22Rv1 (cell line): Measurements from ENCODE around the gene ZNF341.

Source experiments
- ZFX ChIP-seq: fragments of 450-650 bp; IDR thresholded peaks from 2 replicates; pipeline ENCODE4 v1.6.1; 2017; ENCODE audit warnings: antibody characterized with exemption, borderline replicate concordance
- TF ChIP-seq, protein P1 (sequence below): fragments of 450-650 bp; IDR thresholded peaks from 2 replicates; pipeline ENCODE4 v1.5.1; 2017; ENCODE audit warnings: mild to moderate bottlenecking

DNA sequence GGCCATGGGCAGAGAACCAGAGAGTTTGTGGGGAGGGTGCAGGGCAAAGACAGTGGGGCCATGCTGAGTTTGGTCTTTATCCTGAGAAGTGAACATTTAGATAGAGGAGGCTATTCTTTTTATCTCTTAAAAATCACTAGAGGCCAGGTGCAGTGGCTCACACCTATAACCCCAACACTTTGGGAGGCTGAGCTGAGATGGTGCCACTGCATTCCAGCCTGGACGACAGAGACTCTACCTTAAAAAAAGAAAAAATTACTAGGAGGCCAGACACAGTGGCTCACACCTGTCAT, 20.4 kb upstream of the ZNF341 start:
- TF ChIP-seq, protein P1, sequence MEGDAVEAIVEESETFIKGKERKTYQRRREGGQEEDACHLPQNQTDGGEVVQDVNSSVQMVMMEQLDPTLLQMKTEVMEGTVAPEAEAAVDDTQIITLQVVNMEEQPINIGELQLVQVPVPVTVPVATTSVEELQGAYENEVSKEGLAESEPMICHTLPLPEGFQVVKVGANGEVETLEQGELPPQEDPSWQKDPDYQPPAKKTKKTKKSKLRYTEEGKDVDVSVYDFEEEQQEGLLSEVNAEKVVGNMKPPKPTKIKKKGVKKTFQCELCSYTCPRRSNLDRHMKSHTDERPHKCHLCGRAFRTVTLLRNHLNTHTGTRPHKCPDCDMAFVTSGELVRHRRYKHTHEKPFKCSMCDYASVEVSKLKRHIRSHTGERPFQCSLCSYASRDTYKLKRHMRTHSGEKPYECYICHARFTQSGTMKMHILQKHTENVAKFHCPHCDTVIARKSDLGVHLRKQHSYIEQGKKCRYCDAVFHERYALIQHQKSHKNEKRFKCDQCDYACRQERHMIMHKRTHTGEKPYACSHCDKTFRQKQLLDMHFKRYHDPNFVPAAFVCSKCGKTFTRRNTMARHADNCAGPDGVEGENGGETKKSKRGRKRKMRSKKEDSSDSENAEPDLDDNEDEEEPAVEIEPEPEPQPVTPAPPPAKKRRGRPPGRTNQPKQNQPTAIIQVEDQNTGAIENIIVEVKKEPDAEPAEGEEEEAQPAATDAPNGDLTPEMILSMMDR = no peak
- no peak for TF ChIP-seq ZFX
